H9 (cell line): ENCODE measurements around the gene NOD1. TPM values are rescaled to one million over a fixed set of nuclear protein-coding genes. Genes with fewer than 3 reads are reported as not detected.

Experiments used
- DNase-seq: peaks from one replicate; pipeline ENCODE4 v3.0.0-alpha.2; 2017
- H2AFZ ChIP-seq: one replicate; pipeline ENCODE4 v1.6.1; 2013; ENCODE audit warnings: mild to moderate bottlenecking, low read length, control low read depth, moderate library complexity
- H2AK5ac ChIP-seq: 2 replicates; pipeline ENCODE4 v1.6.1; 2013; ENCODE audit warnings: low read length, control low read depth, mixed read lengths; ENCODE audit not compliant: insufficient read length
- H2BK120ac ChIP-seq: one replicate; pipeline ENCODE4 v1.6.1; 2013; ENCODE audit warnings: low read depth, mild to moderate bottlenecking, low read length, control low read depth, inconsistent platforms; ENCODE audit not compliant: poor library complexity, severe bottlenecking
- H2BK12ac ChIP-seq: 2 replicates; pipeline ENCODE4 v1.6.1; 2013; ENCODE audit warnings: low read length, control low read depth, mixed read lengths, low read depth; ENCODE audit not compliant: insufficient read length
- H2BK15ac ChIP-seq: 2 replicates; pipeline ENCODE4 v1.6.1; 2013; ENCODE audit warnings: low read depth, low read length, control low read depth
- H2BK20ac ChIP-seq: one replicate; pipeline ENCODE4 v1.6.1; 2013; ENCODE audit warnings: low read depth, mild to moderate bottlenecking, low read length, control low read depth, inconsistent platforms; ENCODE audit not compliant: poor library complexity, severe bottlenecking
- H2BK5ac ChIP-seq: 2 replicates; pipeline ENCODE4 v1.6.1; 2013; ENCODE audit warnings: low read length, control low read depth, mixed read lengths; ENCODE audit not compliant: insufficient read length
- H3K14ac ChIP-seq: 2 replicates; pipeline ENCODE4 v1.6.1; 2013; ENCODE audit warnings: low read length, control low read depth; ENCODE audit not compliant: insufficient read depth
- H3K18ac ChIP-seq: 2 replicates; pipeline ENCODE4 v1.6.1; 2013; ENCODE audit warnings: low read depth, mild to moderate bottlenecking, mixed read lengths, low read length, control low read depth; ENCODE audit not compliant: insufficient read length
- H3K23ac ChIP-seq: 2 replicates; pipeline ENCODE4 v1.6.1; 2013; ENCODE audit warnings: low read length, control low read depth, mixed read lengths, low read depth; ENCODE audit not compliant: insufficient read length
- H3K23me2 ChIP-seq: 2 replicates; pipeline ENCODE4 v1.6.1; 2013; ENCODE audit warnings: low read depth, mild to moderate bottlenecking, mixed read lengths, low read length, control low read depth; ENCODE audit not compliant: insufficient read length, poor library complexity, severe bottlenecking
- H3K27ac ChIP-seq: 2 replicates; pipeline ENCODE4 v1.5.1; 2013; ENCODE audit warnings: low read length, control low read depth, mixed read lengths, low read depth; ENCODE audit not compliant: insufficient read length
- H3K27me3 ChIP-seq: 2 replicates; pipeline ENCODE4 v1.6.1; 2013; ENCODE audit warnings: low read length, control low read depth, inconsistent platforms; ENCODE audit not compliant: insufficient read depth
- H3K4ac ChIP-seq: 2 replicates; pipeline ENCODE4 v1.6.1; 2013; ENCODE audit warnings: low read depth, mild to moderate bottlenecking, control low read depth, inconsistent platforms, low read length, moderate library complexity
- H3K4me1 ChIP-seq: 2 replicates; pipeline ENCODE4 v1.6.1; 2013; ENCODE audit warnings: low read length, control low read depth, inconsistent platforms; ENCODE audit not compliant: insufficient read depth
- H3K4me2 ChIP-seq: 2 replicates; pipeline ENCODE4 v1.6.1; 2013; ENCODE audit warnings: low read length, control low read depth, mixed read lengths; ENCODE audit not compliant: insufficient read length, insufficient read depth
- H3K56ac ChIP-seq: 2 replicates; pipeline ENCODE4 v1.6.1; 2013; ENCODE audit warnings: low read depth, mild to moderate bottlenecking, mixed read lengths, low read length, control low read depth; ENCODE audit not compliant: insufficient read length
- H3K79me1 ChIP-seq: 2 replicates; pipeline ENCODE4 v1.6.1; 2013; ENCODE audit warnings: low read depth, mild to moderate bottlenecking, moderate library complexity, low read length, control low read depth, inconsistent platforms; ENCODE audit not compliant: insufficient read depth, poor library complexity, severe bottlenecking
- H3K79me2 ChIP-seq: 2 replicates; pipeline ENCODE4 v1.6.1; 2013; ENCODE audit warnings: low read length, control low read depth, inconsistent platforms; ENCODE audit not compliant: insufficient read depth
- H3K9ac ChIP-seq: 2 replicates; pipeline ENCODE4 v1.6.1; 2013; ENCODE audit warnings: low read length, control low read depth, mixed read lengths; ENCODE audit not compliant: insufficient read length; ENCODE audit errors: extremely low read depth
- H3K9me3 ChIP-seq: one replicate; pipeline ENCODE4 v1.6.1; 2013; ENCODE audit warnings: low read depth, low read length, inconsistent platforms; ENCODE audit not compliant: control insufficient read depth
- H3T11ph ChIP-seq: one replicate; pipeline ENCODE4 v1.6.1; 2013; ENCODE audit warnings: mild to moderate bottlenecking, low read length, control low read depth, inconsistent platforms
- H4K20me1 ChIP-seq: one replicate; pipeline ENCODE4 v1.6.1; 2013; ENCODE audit not compliant: control insufficient read depth, insufficient read length, insufficient read depth
- H4K5ac ChIP-seq: 2 replicates; pipeline ENCODE4 v1.6.1; 2013; ENCODE audit warnings: low read depth, mild to moderate bottlenecking, mixed read lengths, low read length, control low read depth; ENCODE audit not compliant: insufficient read length
- H4K8ac ChIP-seq: replicated peaks from 2 replicates; pipeline ENCODE4 v1.6.1; 2013; ENCODE audit warnings: low read length, control low read depth, mixed read lengths, low read depth; ENCODE audit not compliant: insufficient read length
- H4K91ac ChIP-seq: 2 replicates; pipeline ENCODE4 v1.6.1; 2013; ENCODE audit warnings: low read depth, mild to moderate bottlenecking, moderate library complexity, mixed read lengths, low read length, control low read depth; ENCODE audit not compliant: insufficient read length
- H3K27ac Mint-ChIP-seq, 3 experiments: 2 replicates in 2 of 3; 3 replicates in 1 of 3; pipeline ENCODE4 v1.8.0; 2020 to 2021; ENCODE audit warnings: mixed read lengths in 3 of 3, mild to moderate bottlenecking in 1 of 3, moderate library complexity in 1 of 3
- H3K27me3 Mint-ChIP-seq: 2 replicates; pipeline ENCODE4 v1.8.0; 2021; ENCODE audit warnings: low read depth, mild to moderate bottlenecking, moderate library complexity, mixed read lengths
- H3K36me3 Mint-ChIP-seq, 3 experiments: 2 replicates in 2 of 3; 3 replicates in 1 of 3; pipeline ENCODE4 v1.8.0; 2020 to 2021; ENCODE audit warnings: low read depth in 3 of 3, mixed read lengths in 3 of 3; ENCODE audit not compliant: insufficient read depth in 1 of 3
- H3K4me1 Mint-ChIP-seq, 2 experiments: 2 replicates each; pipeline ENCODE4 v1.8.0; 2020; ENCODE audit warnings: mixed read lengths in 2 of 2
- H3K4me3 Mint-ChIP-seq, 2 experiments: 2 replicates in 1 of 2; 3 replicates in 1 of 2; pipeline ENCODE4 v1.8.0; 2020 to 2021; ENCODE audit warnings: mild to moderate bottlenecking in 2 of 2, mixed read lengths in 2 of 2, moderate library complexity in 1 of 2
- H3K9me3 Mint-ChIP-seq, 2 experiments: 2 replicates in 1 of 2; 3 replicates in 1 of 2; pipeline ENCODE4 v1.8.0; 2020; ENCODE audit warnings: mild to moderate bottlenecking in 2 of 2, mixed read lengths in 2 of 2, moderate library complexity in 1 of 2
- WGBS: extraction: QIAGEN DNeasy Blood & Tissue Kit; methylation state at CpG from one replicate; pipeline ENCODE4 v1.1.7; 2013; ENCODE audit warnings: missing lambda C conversion rate, low lambda C conversion rate, mixed read lengths; ENCODE audit not compliant: insufficient read length; ENCODE audit errors: extremely low coverage; 5-methylcytosine and 5-hydroxymethylcytosine counted together
- total RNA-seq: library from RNA; stranded (reverse); gene quantifications from 2 replicates; pipeline ENCODE4 v1.2.1, GENCODE V29; 2021
- TF ChIP-seq, protein P1 (sequence below): fragments of 200-600 bp; sonication (generic); conservative IDR thresholded peaks from 3 replicates; pipeline ENCODE4 v1.8.0; 2021; ENCODE audit warnings: antibody characterized with exemption, mild to moderate bottlenecking

Gene NOD1
- total RNA-seq, 1 experiment from 2014 or later, result 5.3 TPM

DNA sequence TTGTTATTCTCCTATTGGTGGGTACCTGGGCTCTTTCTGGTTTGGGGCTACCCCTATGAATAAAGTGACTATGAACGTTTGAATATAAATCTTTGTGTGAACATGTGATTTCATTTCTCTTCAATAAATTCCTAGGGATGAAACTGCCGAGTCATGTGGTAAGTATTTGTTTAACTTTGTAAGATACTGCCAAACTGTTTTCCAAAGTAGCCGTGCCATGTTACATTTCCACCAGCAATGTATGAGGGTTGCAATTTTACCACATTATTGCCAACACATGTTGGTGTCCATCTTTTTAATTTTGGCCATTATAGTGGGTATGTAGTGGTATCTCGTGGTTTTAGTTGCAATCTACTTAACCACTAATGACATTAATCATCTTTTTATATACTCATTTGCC, 99.5 kb downstream of the NOD1 start:
- Histone ChIP-seq H3K27me3 (no peaks in the 10 kb centered on the region), H4K5ac (no peak overlapping the region), H4K91ac (no peak overlapping the region), H3K27ac (no peak overlapping the region), H3K79me2 (no peaks in the 10 kb centered on the region), H2BK120ac (no peak overlapping the region), H2BK20ac (no peak overlapping the region), H2AK5ac (no peak overlapping the region), H3K23ac (no peak overlapping the region), H3K4me2 (no peak overlapping the region), H3K23me2 (no peaks in the 10 kb centered on the region), H2BK12ac (no peak overlapping the region), H3K9ac (no peak overlapping the region), H3K14ac (no peak overlapping the region), H3K4ac (no peak overlapping the region), H3K4me1 (no peaks in the 10 kb centered on the region), H3K18ac (no peak overlapping the region), H2BK5ac (no peak overlapping the region), H3T11ph (no peak overlapping the region), H3K79me1 (no peaks in the 10 kb centered on the region), H4K20me1 (no peaks in the 10 kb centered on the region), H2BK15ac (no peak overlapping the region), H3K56ac (no peak overlapping the region), H2AFZ (no peak overlapping the region), H4K8ac (no peak overlapping the region), H3K9me3 (no peaks in the 10 kb centered on the region)
- Mint-ChIP-seq H3K27ac (no peak overlapping the region), H3K4me3 (no peak overlapping the region), H3K9me3 (peaks cover 16 to 20% of the 10 kb centered on the region in 2 experiments; a peak in 4 of 5 replicates), H3K4me1 (no peaks in the 10 kb centered on the region), H3K27me3 (no peaks in the 10 kb centered on the region), H3K36me3 (peaks cover 0 to 12% (median 9%) of the 10 kb centered on the region in 3 experiments; a peak in 5 of 7 replicates)
- no CpG with 5 or more reads among the region's 4 CpGs for WGBS
- TF ChIP-seq, protein P1, sequence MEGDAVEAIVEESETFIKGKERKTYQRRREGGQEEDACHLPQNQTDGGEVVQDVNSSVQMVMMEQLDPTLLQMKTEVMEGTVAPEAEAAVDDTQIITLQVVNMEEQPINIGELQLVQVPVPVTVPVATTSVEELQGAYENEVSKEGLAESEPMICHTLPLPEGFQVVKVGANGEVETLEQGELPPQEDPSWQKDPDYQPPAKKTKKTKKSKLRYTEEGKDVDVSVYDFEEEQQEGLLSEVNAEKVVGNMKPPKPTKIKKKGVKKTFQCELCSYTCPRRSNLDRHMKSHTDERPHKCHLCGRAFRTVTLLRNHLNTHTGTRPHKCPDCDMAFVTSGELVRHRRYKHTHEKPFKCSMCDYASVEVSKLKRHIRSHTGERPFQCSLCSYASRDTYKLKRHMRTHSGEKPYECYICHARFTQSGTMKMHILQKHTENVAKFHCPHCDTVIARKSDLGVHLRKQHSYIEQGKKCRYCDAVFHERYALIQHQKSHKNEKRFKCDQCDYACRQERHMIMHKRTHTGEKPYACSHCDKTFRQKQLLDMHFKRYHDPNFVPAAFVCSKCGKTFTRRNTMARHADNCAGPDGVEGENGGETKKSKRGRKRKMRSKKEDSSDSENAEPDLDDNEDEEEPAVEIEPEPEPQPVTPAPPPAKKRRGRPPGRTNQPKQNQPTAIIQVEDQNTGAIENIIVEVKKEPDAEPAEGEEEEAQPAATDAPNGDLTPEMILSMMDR, result no peak
- no peak for DNase-seq
